ENCODE results near the gene ANKRD12.

GRCh38 chr18:9120796-9121195, 15.8 kb upstream of the ANKRD12 start:
- TF ChIP-seq CTCF (conservative IDR thresholded peaks at IDR 0.05 in 1 of 2, IDR thresholded peaks at IDR 0.05 in 1 of 2; ENCODE audit: low read depth in 1 of 2, low read length in 2 of 2) (no peak), EZH2 (IDR thresholded peaks at IDR 0.05; ENCODE audit: low read length, missing control alignments) (no peak)
